Gastroesophageal sphincter (tissue), 4 donors: ENCODE measurements around the gene CACNA2D3. TPM values are rescaled to one million over a fixed set of nuclear protein-coding genes. Genes with fewer than 3 reads are reported as not detected.
A peak's percentile ranks its signal among the peaks of the same experiment; 100 is the strongest.

Experiments used
- ATAC-seq: fragments of 150-250 bp; one replicate; pipeline ENCODE4 v1.9.1; 2016; ENCODE audit warnings: mild to moderate bottlenecking, moderate library complexity
- H3K27ac ChIP-seq, 4 donors: fragments of 200-600 bp; sonication (generic) in 3 of 4; 1 replicate in 3 of 4; 2 replicates in 1 of 4; pipeline ENCODE4 v1.5.1; 2016 to 2019
- H3K27me3 ChIP-seq: fragments of 200-600 bp; sonication (generic); one replicate; pipeline ENCODE4 v1.5.1; 2019
- H3K36me3 ChIP-seq, 2 donors: fragments of 200-600 bp; sonication (generic); one replicate each; pipeline ENCODE4 v1.5.1; 2019; ENCODE audit warnings: control low read depth in 1 of 2
- H3K4me1 ChIP-seq, 3 donors: fragments of 200-600 bp; sonication (generic); 1 replicate in 2 of 3; 2 replicates in 1 of 3; pipeline ENCODE4 v1.5.1; 2016 to 2019; ENCODE audit warnings: control low read depth in 2 of 3
- H3K4me3 ChIP-seq, 2 donors: fragments of 200-600 bp; sonication (generic); one replicate each; pipeline ENCODE4 v1.5.1; 2019; ENCODE audit warnings: mild to moderate bottlenecking in 1 of 2, moderate library complexity in 1 of 2
- H3K9me3 ChIP-seq, 3 donors: fragments of 200-600 bp; sonication (generic); one replicate each; pipeline ENCODE4 v1.5.1; 2017 to 2019; ENCODE audit warnings: control low read depth in 2 of 3
- EP300 ChIP-seq: sonication (generic); formaldehyde crosslinking; IDR thresholded peaks from one replicate; pipeline ENCODE4 v1.6.1; 2017; ENCODE audit warnings: antibody characterized with exemption, mild to moderate bottlenecking
- POLR2A ChIP-seq, 2 donors: fragments of 450-650 bp; IDR thresholded peaks; one replicate each; pipeline ENCODE4 v1.6.1; 2017; ENCODE audit warnings: antibody characterized with exemption in 2 of 2, mild to moderate bottlenecking in 2 of 2, moderate library complexity in 1 of 2
- POLR2AphosphoS5 ChIP-seq: sonication (generic); formaldehyde crosslinking; IDR thresholded peaks from one replicate; pipeline ENCODE4 v1.6.1; 2017; ENCODE audit warnings: antibody characterized with exemption
- WGBS, 2 donors: methylation state at CpG; one replicate each; pipeline ENCODE4 v1.1.5; 2018; ENCODE audit warnings: low coverage in 1 of 2; 5-methylcytosine and 5-hydroxymethylcytosine counted together
- total RNA-seq, 4 donors: library from RNA; depleted of rRNA; stranded (reverse); fragments of >200 nt; gene quantifications; one replicate each; pipeline ENCODE4 v1.1.0, GENCODE V29; 2016
- TF ChIP-seq, protein P1 (sequence below), 4 experiments: fragments of 200-600 bp in 2 of 4; fragments of 450-650 bp in 2 of 4; sonication (generic) in 1 of 4; IDR thresholded peaks; one replicate each; pipeline ENCODE4 v1.5.1; 2017 to 2019; ENCODE audit warnings: antibody characterized with exemption in 4 of 4, mild to moderate bottlenecking in 2 of 4, moderate library complexity in 2 of 4

Gene CACNA2D3
- total RNA-seq, 4 donors from 2014 or later, result 0.94 to 6.5 (median 3.5) TPM

DNA sequence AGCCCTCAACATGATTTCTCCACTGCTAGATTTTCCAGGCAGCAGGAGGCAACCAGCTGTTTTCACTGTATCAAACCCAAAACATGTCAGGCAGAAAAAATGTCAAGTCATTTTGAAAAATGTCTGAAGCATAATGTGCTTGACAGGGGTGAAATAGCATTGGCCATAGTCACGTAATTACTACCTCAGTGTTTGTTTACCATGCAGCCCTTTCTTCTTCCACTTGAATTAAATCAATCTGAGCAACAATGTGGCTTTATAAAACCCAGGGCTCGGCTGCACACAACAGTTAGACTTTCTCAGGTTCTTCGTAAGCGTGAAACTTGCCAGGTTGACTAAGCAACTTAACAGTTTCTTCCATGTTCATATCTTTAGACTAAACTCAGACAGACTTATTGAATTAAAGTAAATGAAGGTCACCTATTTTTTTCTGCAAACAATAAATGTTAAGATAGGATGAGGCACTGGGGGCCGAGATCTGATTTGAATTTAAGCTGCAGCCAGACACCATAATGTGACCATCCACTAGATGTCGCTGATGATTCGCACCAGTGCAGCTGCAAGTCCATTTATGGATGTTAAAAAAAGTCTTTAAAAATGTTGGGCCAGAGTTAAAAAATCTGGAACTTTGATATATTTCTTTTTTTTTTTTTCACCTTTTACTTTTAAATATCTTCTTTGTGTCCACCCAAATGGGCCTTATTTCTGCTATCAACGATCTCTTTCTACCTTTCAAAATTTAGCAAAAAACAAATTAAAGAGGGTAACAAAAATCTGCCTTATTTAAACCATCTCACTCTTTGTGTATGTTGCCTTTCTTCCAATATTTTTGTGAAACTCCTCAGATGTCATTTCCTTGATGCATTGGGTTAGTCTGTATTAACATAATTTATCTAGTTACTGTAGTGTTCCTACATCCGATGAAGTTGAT is 305.9 kb downstream of the CACNA2D3 start:
- no peak for ATAC-seq
- H3K27ac ChIP-seq, result no peak overlapping the region
- no peaks in the 10 kb centered on the region for H3K4me1 ChIP-seq
- no peaks in the 10 kb centered on the region for H3K36me3 ChIP-seq
- H3K4me3 ChIP-seq, result no peak overlapping the region
- no peaks in the 10 kb centered on the region for H3K9me3 ChIP-seq
- TF ChIP-seq POLR2AphosphoS5 (no peak), EP300 (no peak), POLR2A (IDR thresholded peaks at IDR 0.05) (no peak)
- TF ChIP-seq, protein P1, sequence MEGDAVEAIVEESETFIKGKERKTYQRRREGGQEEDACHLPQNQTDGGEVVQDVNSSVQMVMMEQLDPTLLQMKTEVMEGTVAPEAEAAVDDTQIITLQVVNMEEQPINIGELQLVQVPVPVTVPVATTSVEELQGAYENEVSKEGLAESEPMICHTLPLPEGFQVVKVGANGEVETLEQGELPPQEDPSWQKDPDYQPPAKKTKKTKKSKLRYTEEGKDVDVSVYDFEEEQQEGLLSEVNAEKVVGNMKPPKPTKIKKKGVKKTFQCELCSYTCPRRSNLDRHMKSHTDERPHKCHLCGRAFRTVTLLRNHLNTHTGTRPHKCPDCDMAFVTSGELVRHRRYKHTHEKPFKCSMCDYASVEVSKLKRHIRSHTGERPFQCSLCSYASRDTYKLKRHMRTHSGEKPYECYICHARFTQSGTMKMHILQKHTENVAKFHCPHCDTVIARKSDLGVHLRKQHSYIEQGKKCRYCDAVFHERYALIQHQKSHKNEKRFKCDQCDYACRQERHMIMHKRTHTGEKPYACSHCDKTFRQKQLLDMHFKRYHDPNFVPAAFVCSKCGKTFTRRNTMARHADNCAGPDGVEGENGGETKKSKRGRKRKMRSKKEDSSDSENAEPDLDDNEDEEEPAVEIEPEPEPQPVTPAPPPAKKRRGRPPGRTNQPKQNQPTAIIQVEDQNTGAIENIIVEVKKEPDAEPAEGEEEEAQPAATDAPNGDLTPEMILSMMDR (IDR thresholded peaks at IDR 0.05), result peak; percentile 67 to 87 (median 76)
- WGBS, 2 donors, result 26 to 32% methylated on average over 8 to 9 of the region's 9 CpGs
- no peaks in the 10 kb centered on the region for H3K27me3 ChIP-seq

GRCh38 chr3:54432975-54433374 is 310.6 kb downstream of the CACNA2D3 start:
- H3K4me3 ChIP-seq, result no peak overlapping the region
- WGBS, 2 donors, result 57 to 59% methylated on average over 1 of the region's 1 CpG
- H3K9me3 ChIP-seq, result no peaks in the 10 kb centered on the region
- no peak for TF ChIP-seq POLR2AphosphoS5
- no peak for TF ChIP-seq EP300
- TF ChIP-seq, protein P1 (IDR thresholded peaks at IDR 0.05), result no peak
- no peak for TF ChIP-seq POLR2A (IDR thresholded peaks at IDR 0.05)
- H3K36me3 ChIP-seq, result no peaks in the 10 kb centered on the region
- no peak for ATAC-seq
- no peaks in the 10 kb centered on the region for H3K4me1 ChIP-seq
- H3K27me3 ChIP-seq, result no peaks in the 10 kb centered on the region
- no peak overlapping the region for H3K27ac ChIP-seq

- Histone ChIP-seq H3K36me3 (no peaks in the 10 kb centered on the region), H3K4me3 (no peak overlapping the region), H3K27me3 (no peaks in the 10 kb centered on the region), H3K4me1 (no peaks in the 10 kb centered on the region), H3K9me3 (no peaks in the 10 kb centered on the region), H3K27ac (no peak overlapping the region)
- TF ChIP-seq, protein P1 (IDR thresholded peaks at IDR 0.05), result no peak
- no peak for TF ChIP-seq POLR2A (IDR thresholded peaks at IDR 0.05)
- no peak for TF ChIP-seq POLR2AphosphoS5
- TF ChIP-seq EP300, result no peak
- 71% methylated on average over 5 of the region's 6 CpGs; no CpG with 5 or more reads in 1 of the 2 donors for WGBS, 2 donors
- no peak for ATAC-seq
These were observed 311.5 kb downstream of the CACNA2D3 start for GRCh38 chr3:54433846-54434245.

DNA sequence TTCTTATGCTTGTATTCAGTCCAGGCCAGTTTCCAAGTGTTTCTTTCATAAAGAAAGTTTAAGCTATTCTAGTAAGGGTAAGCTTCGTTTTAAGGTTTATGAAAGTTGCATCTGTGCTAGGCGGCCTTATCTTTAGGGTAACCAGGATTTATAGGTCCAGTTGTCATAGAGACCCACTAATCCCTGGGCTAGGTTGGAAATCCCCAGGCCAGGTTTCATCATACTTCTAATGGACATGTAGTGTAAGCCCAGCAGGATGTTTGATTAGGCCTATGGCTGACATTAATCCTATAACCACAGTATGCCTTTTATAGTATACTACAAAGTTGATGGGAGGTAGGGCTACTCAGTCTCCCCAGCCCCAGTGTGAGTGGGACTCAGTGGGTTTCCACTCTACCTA is 312.4 kb downstream of the CACNA2D3 start:
- 85 to 86% methylated on average over 2 of the region's 2 CpGs for WGBS, 2 donors
- no peaks in the 10 kb centered on the region for H3K9me3 ChIP-seq
- no peak overlapping the region for H3K4me3 ChIP-seq
- H3K27me3 ChIP-seq, result no peaks in the 10 kb centered on the region
- H3K4me1 ChIP-seq, result no peaks in the 10 kb centered on the region
- ATAC-seq, result no peak
- TF ChIP-seq, protein P1 (IDR thresholded peaks at IDR 0.05), result no peak
- no peak for TF ChIP-seq POLR2AphosphoS5
- no peak for TF ChIP-seq EP300
- no peak for TF ChIP-seq POLR2A (IDR thresholded peaks at IDR 0.05)
- H3K27ac ChIP-seq, result no peak overlapping the region
- H3K36me3 ChIP-seq, result no peaks in the 10 kb centered on the region

- no peaks in the 10 kb centered on the region for H3K9me3 ChIP-seq
- H3K4me1 ChIP-seq, result no peaks in the 10 kb centered on the region
- no peaks in the 10 kb centered on the region for H3K27me3 ChIP-seq
- no peaks in the 10 kb centered on the region for H3K36me3 ChIP-seq
- TF ChIP-seq, protein P1 (IDR thresholded peaks at IDR 0.05), result no peak
- TF ChIP-seq POLR2AphosphoS5, result no peak
- no peak for TF ChIP-seq EP300
- TF ChIP-seq POLR2A (IDR thresholded peaks at IDR 0.05), result no peak
- no peak overlapping the region for H3K27ac ChIP-seq
- 60 to 63% methylated on average over 1 to 2 of the region's 2 CpGs for WGBS, 2 donors
- ATAC-seq, result no peak
- no peak overlapping the region for H3K4me3 ChIP-seq
These were observed 314.9 kb downstream of the CACNA2D3 start for GRCh38 chr3:54437271-54437670.
